HT-29 (cell line): Measurements from ENCODE around the gene SEPSECS. TPM values are rescaled to one million over a fixed set of nuclear protein-coding genes. Genes with fewer than 3 reads are reported as not detected.
A peak's percentile ranks its signal among the peaks of the same experiment; 100 is the strongest.

Experiments
- DNase-seq: peaks from one replicate; pipeline ENCODE4 v3.0.0-alpha.2; 2015; ENCODE audit warnings: low spot score
- total RNA-seq: library from RNA; depleted of rRNA; stranded (reverse); fragments of >200 nt; shearing (Covaris generic); gene quantifications from 2 replicates; pipeline ENCODE4 v1.2.3, GENCODE V29; 2014

The SEPSECS gene
- total RNA-seq, 1 experiment from 2014 or later, result 2.4 TPM

GRCh38 chr4:25157081-25157480 is 3.2 kb downstream of the SEPSECS start:
- no peak for DNase-seq

DNA sequence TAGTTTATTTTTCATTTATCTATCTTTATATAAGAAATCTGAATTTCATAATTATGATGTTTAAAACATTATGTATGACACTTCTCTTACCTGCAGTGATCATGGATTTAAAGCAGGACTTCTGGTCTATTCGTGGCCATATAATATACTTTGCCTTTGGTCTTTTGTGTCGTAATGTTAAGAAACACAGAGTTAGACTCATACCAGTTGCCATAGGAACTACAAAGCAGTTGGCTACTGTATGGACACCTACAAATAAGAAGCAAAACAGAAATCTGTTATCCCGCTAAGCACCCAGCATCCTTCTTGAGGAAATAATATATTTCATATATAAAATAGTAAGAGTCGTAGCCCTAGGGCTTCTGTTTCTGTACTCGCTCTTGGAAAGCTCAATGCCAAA is 4.3 kb downstream of the SEPSECS start:
- no peak for DNase-seq

GRCh38 chr4:25154594-25155265 is 5.5 kb downstream of the SEPSECS start:
- peak; percentile 73 for DNase-seq

- DNase-seq, result no peak
Observed at GRCh38 chr4:25146076-25146475, 14.2 kb downstream of the SEPSECS start.

- DNase-seq, result peak; percentile 50
Observed at GRCh38 chr4:25144870-25145481, 15.3 kb downstream of the SEPSECS start.

- DNase-seq, result no peak
Observed at GRCh38 chr4:25142468-25142867, 17.8 kb downstream of the SEPSECS start.

DNA sequence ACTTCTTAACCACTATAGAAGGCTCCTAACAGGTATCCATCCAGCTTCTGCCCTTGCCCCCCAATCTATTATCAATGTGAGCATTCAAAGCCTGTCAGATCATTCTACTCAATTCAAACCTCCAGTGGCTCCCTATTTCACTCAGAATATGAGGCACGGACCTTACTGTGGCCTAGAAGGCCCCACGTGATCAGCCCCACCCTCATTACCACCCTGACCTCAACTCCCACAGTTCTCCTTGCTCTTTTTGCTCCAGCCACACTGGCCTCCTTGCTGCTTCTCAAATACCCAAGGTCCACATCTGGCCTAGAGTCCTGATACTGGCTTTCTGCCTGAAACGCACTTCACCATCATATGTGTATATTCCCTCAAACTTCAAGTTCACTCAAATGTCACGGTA is 18.7 kb downstream of the SEPSECS start:
- DNase-seq, result no peak

DNA sequence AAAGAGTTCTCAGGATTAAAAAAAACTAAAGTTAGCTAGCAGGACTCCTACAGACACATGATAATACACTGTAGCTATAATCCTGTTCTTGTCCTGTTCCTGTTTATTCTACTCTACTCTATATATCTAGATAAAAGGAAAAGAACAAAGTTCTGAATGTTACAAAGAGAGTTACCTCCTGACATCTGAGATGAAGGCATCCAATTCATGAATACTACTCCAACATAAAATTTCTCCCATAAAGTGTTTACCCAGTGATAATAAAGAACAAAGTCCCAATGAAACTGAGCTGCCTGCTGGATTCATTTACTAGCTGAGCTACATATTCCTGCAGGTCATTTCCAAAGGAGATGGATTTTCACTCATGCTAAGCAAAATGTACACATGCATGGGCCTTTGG is 27.1 kb downstream of the SEPSECS start:
- DNase-seq, result no peak

DNA sequence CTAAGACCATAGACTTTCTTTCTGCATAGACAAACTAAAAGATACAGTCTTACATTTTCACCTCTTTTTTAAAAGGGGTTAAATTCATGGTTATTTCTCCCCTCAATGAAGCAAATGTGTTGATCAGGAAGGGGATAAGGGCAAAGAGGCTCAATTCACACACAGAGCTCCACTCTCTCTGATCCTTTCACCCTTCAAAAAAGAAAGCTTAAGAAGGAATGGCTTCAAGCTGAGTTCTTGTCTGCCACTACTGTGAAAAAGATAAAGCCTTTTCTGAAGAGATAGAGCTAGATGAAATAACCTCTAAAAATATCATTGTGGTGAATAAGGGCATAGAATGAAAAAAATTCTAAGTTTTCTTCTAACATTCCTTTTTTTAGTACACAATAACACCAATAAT is 28.3 kb downstream of the SEPSECS start:
- no peak for DNase-seq

DNA sequence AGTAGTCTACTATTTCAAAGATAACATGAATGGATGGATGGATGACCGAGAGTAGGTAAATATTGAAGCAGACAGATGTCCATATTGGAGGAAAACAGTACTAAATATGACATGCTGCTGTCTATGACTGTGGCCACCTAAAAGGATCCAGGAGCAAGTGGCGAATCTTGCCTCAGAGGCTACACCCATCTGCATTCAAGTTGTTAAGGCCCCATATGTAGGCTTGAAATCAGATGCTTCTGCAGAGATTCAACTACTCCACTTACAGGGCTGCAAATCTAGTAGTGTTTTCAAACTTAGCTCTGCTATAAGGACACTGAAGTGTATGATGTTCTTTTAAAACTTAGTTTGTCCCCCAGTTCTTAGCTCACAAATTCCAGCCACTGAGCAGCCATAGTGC is 28.9 kb downstream of the SEPSECS start:
- DNase-seq, result no peak

DNA sequence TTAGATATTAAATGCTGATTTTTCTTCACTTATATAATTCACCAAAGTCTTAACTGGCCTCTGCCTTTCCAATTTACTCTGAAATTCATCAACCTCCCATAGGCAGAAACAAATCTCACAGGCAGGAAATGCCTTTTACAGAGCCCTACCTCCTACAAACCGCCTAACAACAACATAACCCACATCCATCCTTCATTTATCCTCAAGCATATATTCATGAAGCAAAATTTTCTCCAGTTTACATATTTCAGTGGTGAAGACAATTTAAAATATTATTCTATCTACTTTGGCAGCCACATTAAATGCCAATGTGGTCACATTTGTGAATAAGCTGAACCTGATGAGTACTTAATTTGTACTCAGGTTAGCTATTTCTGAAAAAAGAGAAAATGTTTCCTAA is 30.3 kb downstream of the SEPSECS start:
- no peak for DNase-seq

DNA sequence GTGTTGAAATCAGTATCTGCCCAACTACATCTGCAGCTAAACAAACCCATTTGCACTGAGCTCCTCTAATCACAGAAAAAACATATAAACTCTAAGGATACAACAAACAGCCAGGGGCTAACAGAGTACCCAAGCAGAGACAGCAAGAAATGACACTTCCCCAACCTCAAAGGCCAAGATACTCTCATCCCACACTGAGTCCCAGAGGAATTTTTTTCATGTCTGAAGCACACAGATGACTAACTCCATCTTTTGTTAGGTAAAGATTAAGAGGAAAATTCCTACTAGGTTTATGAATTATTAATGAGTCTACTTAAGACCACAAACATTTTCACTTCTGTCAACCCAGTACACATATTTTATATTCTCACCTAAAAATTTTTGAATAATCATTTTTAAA is 31.6 kb downstream of the SEPSECS start:
- DNase-seq, result no peak

DNA sequence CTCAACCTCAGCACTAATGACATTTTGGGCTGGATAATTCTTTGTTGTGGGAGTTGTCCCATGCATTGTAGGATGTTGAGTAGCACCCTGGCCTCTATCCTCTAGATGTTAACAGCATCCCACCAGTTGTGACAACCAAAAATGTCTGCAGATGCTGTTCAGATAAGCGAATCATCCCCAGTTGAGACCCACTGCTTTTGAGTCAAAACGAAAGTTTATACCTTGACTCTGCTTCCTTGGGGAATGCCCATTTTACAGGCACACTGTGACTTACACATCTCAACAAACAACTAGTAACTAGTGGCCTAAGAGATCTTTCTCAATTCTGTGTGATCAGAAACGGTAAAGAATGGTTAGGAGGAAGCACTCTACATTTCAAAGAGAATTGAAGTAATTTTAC is 37.0 kb downstream of the SEPSECS start:
- no peak for DNase-seq

- no peak for DNase-seq
Observed at GRCh38 chr4:25120146-25120940, 39.9 kb downstream of the SEPSECS start.

- no peak for DNase-seq
Observed at GRCh38 chr4:25117716-25118472, 42.4 kb downstream of the SEPSECS start.

- DNase-seq, result no peak
Observed at GRCh38 chr4:25117274-25117673, 43.0 kb downstream of the SEPSECS start.

GRCh38 chr4:25113915-25114904 is 46.0 kb downstream of the SEPSECS start:
- DNase-seq, result no peak

- DNase-seq, result no peak
Observed at GRCh38 chr4:25112995-25113380, 47.3 kb downstream of the SEPSECS start.

- no peak for DNase-seq
Observed at GRCh38 chr4:25112366-25112994, 47.8 kb downstream of the SEPSECS start.

GRCh38 chr4:25111648-25112196 is 48.5 kb downstream of the SEPSECS start:
- DNase-seq, result no peak
